Stimulated activated memory B cell treated with anti-CD40 and anti-IgM and Interleukin-4, amounts not matched to agents 10 μg/mL and 1 μg/mL and 100 μg/mL, for 72 hours (primary cell): ENCODE measurements around the gene TIFAB.
"Not testable (repeated sequence)": the region's sequence is repeated elsewhere in the genome, so short reads cannot be mapped to it uniquely, and the experiment has no call there.

ENCODE experiments used
- ATAC-seq: fragments of 150-1000 bp; cut with Tn5 transposase; 2 replicates; pipeline ENCODE4 v1.10.0; 2021
- H3K27ac Mint-ChIP-seq: one replicate; pipeline ENCODE4 v1.8.0; 2022; ENCODE audit warnings: mild to moderate bottlenecking, mixed read lengths
- H3K27me3 Mint-ChIP-seq: one replicate; pipeline ENCODE4 v1.8.0; 2022; ENCODE audit warnings: mixed read lengths
- H3K36me3 Mint-ChIP-seq: one replicate; pipeline ENCODE4 v1.8.0; 2022; ENCODE audit warnings: mixed read lengths
- H3K4me1 Mint-ChIP-seq: one replicate; pipeline ENCODE4 v1.8.0; 2022; ENCODE audit warnings: mixed read lengths
- H3K4me3 Mint-ChIP-seq: one replicate; pipeline ENCODE4 v1.8.0; 2022; ENCODE audit warnings: mild to moderate bottlenecking, moderate library complexity, mixed read lengths
- H3K9me3 Mint-ChIP-seq: one replicate; pipeline ENCODE4 v1.8.0; 2022; ENCODE audit warnings: mixed read lengths

Gene TIFAB

DNA sequence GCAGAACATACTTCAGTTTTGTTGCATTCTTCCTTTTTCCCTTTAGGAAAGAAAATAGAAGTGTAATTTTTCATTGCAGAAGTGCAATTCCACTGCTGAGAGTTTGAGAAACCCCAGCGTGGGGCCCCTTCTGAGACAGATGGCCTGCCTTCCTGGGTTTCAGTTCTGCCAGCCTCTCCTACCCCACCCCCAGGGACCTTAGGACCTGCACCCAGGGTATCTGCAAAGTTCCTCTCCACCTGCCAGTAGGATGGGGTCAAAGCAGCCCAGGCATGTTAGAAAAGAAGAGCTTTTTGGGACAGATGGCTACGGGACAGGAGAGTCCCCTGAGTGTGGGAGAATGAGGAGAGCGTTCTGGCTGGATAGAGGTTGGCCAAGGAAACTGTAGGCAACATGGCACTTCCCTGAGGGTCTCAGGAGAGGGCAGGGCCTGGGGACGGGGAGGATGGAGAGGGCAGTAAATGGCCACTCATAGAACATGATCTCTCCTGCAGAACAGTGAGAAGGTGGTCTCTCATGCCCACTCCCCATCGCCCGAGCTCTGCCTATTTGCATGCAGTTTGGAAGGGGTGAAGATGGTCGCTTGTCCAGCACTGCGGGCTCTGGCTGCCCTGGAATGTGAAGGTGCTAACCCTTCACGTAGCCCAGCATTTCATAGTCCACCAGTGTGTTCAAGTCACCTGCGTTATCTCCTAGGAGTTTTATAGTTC is at the start of gene TIFAB:
Gene TIFAB (minus strand): TSS at position 31 of the 710 bp plus-strand sequence. CDS start 2,412 bp downstream, outside the sequence.
- ATAC-seq, result no peak
- H3K9me3 Mint-ChIP-seq, result peaks cover 7% of the 10 kb centered on the region
- no peaks in the 10 kb centered on the region for H3K36me3 Mint-ChIP-seq
- H3K27me3 Mint-ChIP-seq, result peaks cover 45% of the 10 kb centered on the region
- H3K4me1 Mint-ChIP-seq, result peaks cover 28% of the 10 kb centered on the region
- no peak within 1 kb of the TSS for H3K4me3 Mint-ChIP-seq
- H3K27ac Mint-ChIP-seq, result no peak within 1 kb of the TSS

- Mint-ChIP-seq H3K27ac (no peak overlapping the region), H3K4me3 (no peak overlapping the region), H3K36me3 (no peaks in the 10 kb centered on the region), H3K9me3 (no peaks in the 10 kb centered on the region), H3K4me1 (no peaks in the 10 kb centered on the region), H3K27me3 (peaks cover 39% of the 10 kb centered on the region)
- no peak for ATAC-seq
Measured at GRCh38 chr5:135498637-135498995, 46.5 kb upstream of the TIFAB start.

DNA sequence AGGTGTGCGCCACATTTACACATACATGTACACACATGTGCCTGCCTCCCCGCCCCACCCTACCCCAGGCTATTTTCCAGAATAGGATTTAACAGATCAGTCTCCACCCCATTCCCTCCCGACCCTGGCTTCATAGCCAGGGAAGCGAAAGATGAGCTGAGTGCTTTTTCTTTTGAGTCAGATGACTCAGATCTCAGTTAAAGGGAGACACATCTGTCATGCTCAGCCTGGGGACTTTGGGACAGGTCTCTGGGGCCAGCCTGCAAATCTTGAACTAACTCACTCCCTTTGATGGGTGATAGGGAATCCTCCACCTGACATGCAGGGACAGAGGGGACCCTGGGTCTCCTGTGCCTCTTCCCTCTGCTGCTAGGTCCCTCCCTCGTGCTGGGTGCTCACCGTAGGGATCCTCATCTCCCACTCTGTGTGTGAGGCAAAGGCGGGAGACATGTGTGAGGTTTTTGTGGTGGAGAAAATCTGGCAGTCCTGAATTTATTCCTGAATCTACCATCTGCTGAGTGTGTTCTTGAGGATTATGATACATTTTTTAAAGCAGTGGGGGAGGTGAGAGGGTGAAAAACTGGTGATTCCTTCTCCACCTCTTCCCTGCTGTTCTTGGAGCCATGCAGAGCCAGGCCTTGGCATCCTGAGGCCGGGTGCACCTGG is 46.0 kb upstream of the TIFAB start:
- Mint-ChIP-seq H3K4me1 (no peaks in the 10 kb centered on the region), H3K36me3 (no peaks in the 10 kb centered on the region), H3K4me3 (no peak overlapping the region), H3K27ac (no peak overlapping the region), H3K9me3 (no peaks in the 10 kb centered on the region), H3K27me3 (peaks cover 34% of the 10 kb centered on the region)
- no peak for ATAC-seq

- not testable (repeated sequence) for H3K9me3 Mint-ChIP-seq, H3K4me1 Mint-ChIP-seq, ATAC-seq, H3K36me3 Mint-ChIP-seq, H3K27ac Mint-ChIP-seq, H3K4me3 Mint-ChIP-seq
- H3K27me3 Mint-ChIP-seq, result peaks cover 34% of the 10 kb centered on the region
Measured at GRCh38 chr5:135495531-135495930, 43.4 kb upstream of the TIFAB start.

GRCh38 chr5:135494196-135494595 is 42.0 kb upstream of the TIFAB start:
- peaks cover 40% of the 10 kb centered on the region for H3K27me3 Mint-ChIP-seq
- peaks cover 10% of the 10 kb centered on the region for H3K4me1 Mint-ChIP-seq
- no peaks in the 10 kb centered on the region for H3K9me3 Mint-ChIP-seq
- ATAC-seq, result no peak
- H3K27ac Mint-ChIP-seq, result no peak overlapping the region
- H3K4me3 Mint-ChIP-seq, result no peak overlapping the region
- no peaks in the 10 kb centered on the region for H3K36me3 Mint-ChIP-seq

DNA sequence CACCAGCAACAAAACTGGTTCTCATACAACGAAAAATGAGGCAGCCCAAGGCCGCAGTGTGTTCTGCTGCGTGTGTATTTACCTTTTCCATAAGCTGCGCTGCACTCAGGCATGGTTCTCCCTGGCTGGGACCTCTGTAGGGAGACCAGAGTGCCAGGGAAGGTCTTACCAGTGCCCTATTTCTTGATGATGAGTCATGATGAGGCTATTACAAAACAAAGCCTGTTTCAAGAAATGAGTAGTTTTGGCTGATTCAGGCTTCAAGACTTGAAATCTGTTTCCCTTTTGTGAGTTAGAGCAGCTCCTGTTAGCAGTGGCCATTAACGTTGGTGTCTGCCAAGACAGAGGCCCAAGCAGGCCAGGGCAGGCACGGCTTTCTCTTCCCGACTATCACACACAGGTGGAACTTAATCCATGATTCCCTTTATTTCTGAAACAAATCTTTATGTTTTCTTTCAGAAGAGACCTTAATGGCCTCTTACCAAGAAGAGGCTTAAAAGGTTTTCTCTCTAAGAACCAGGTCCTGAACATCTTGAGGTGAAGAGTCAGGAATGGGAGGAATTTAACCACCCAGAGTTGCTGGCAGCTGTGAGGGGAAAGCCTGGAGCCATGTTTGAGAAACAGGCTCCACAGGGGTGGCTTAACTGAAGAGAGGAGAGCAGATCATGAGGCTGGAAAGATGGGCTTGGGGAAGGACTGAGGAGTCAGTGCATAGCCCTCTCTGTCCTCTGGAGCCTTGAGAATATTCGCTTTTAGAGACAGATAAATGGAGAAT is 41.4 kb upstream of the TIFAB start:
- no peak overlapping the region for H3K27ac Mint-ChIP-seq
- H3K27me3 Mint-ChIP-seq, result peaks cover 40% of the 10 kb centered on the region
- no peaks in the 10 kb centered on the region for H3K36me3 Mint-ChIP-seq
- H3K9me3 Mint-ChIP-seq, result no peaks in the 10 kb centered on the region
- peaks cover 16% of the 10 kb centered on the region for H3K4me1 Mint-ChIP-seq
- no peak for ATAC-seq
- H3K4me3 Mint-ChIP-seq, result no peak overlapping the region

GRCh38 chr5:135492319-135492626 is 40.1 kb upstream of the TIFAB start:
- ATAC-seq, result no peak
- H3K9me3 Mint-ChIP-seq, result no peaks in the 10 kb centered on the region
- H3K4me1 Mint-ChIP-seq, result peaks cover 18% of the 10 kb centered on the region
- H3K4me3 Mint-ChIP-seq, result no peak overlapping the region
- H3K36me3 Mint-ChIP-seq, result no peaks in the 10 kb centered on the region
- H3K27ac Mint-ChIP-seq, result no peak overlapping the region
- peaks cover 47% of the 10 kb centered on the region for H3K27me3 Mint-ChIP-seq

- no peak for ATAC-seq
- H3K27me3 Mint-ChIP-seq, result peaks cover 47% of the 10 kb centered on the region
- H3K36me3 Mint-ChIP-seq, result no peaks in the 10 kb centered on the region
- peaks cover 18% of the 10 kb centered on the region for H3K4me1 Mint-ChIP-seq
- H3K27ac Mint-ChIP-seq, result no peak overlapping the region
- H3K4me3 Mint-ChIP-seq, result no peak overlapping the region
- H3K9me3 Mint-ChIP-seq, result no peaks in the 10 kb centered on the region
Measured at GRCh38 chr5:135491552-135492318, 39.6 kb upstream of the TIFAB start.

GRCh38 chr5:135491038-135491551 is 38.9 kb upstream of the TIFAB start:
- Mint-ChIP-seq H3K27me3 (peaks cover 51% of the 10 kb centered on the region), H3K27ac (no peak overlapping the region), H3K36me3 (no peaks in the 10 kb centered on the region), H3K4me3 (no peak overlapping the region), H3K4me1 (peaks cover 18% of the 10 kb centered on the region), H3K9me3 (no peaks in the 10 kb centered on the region)
- ATAC-seq, result no peak

- H3K4me3 Mint-ChIP-seq, result no peak overlapping the region
- H3K27ac Mint-ChIP-seq, result no peak overlapping the region
- H3K4me1 Mint-ChIP-seq, result peaks cover 18% of the 10 kb centered on the region
Measured at GRCh38 chr5:135490245-135491037, 38.3 kb upstream of the TIFAB start.

GRCh38 chr5:135489466-135490244 is 37.5 kb upstream of the TIFAB start:
- Mint-ChIP-seq H3K9me3 (no peaks in the 10 kb centered on the region), H3K36me3 (no peaks in the 10 kb centered on the region), H3K4me3 (peak overlapping the region; percentile 68), H3K4me1 (peaks cover 18% of the 10 kb centered on the region), H3K27me3 (peaks cover 59% of the 10 kb centered on the region), H3K27ac (no peak overlapping the region)
- no peak for ATAC-seq

More at GRCh38 chr5:135490245-135491037, 38.3 kb upstream of the TIFAB start:
- H3K27me3 Mint-ChIP-seq, result peaks cover 53% of the 10 kb centered on the region
- H3K36me3 Mint-ChIP-seq, result no peaks in the 10 kb centered on the region
- H3K9me3 Mint-ChIP-seq, result no peaks in the 10 kb centered on the region
- no peak for ATAC-seq

DNA sequence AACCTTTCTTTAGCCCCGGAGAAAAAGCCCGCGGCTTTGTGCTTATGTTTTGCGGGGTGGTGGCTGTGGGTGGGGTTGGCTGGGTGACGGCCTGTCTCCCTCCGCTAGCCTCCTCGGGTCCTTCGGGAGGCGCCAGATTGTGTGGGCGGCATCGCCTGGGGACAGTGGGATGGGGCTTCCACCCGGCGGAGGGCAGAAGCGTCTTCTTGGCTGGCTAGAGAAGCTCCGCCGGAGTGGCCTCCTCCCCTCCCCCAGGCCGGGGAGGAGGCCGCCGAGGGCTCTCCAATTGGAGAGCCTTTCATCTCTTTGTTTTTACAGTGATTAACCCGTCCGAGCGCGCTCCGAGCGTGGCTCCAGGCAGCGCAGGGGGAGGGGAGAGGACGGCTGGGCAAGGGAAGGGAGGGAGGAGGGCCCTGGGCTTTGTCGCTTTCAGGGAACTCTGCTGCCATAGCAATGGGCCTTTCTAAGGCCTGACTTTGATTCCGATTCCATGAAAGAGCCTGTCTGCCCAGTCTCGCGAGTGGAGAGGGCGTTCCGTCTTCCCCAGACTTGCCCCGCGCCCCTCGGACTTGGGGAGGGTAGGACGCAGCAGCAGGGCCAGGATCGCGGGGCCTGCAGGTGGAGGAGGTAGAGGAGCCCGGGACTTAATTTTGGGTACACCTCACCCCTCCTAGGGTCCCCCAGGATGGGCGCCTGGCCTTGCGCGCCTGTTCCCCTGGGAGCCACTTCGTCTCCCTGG is 36.7 kb upstream of the TIFAB start:
- ATAC-seq, result no peak
- H3K4me3 Mint-ChIP-seq, result no peak overlapping the region
- H3K27me3 Mint-ChIP-seq, result peaks cover 61% of the 10 kb centered on the region
- H3K27ac Mint-ChIP-seq, result no peak overlapping the region
- H3K36me3 Mint-ChIP-seq, result no peaks in the 10 kb centered on the region
- no peaks in the 10 kb centered on the region for H3K9me3 Mint-ChIP-seq
- peaks cover 18% of the 10 kb centered on the region for H3K4me1 Mint-ChIP-seq

DNA sequence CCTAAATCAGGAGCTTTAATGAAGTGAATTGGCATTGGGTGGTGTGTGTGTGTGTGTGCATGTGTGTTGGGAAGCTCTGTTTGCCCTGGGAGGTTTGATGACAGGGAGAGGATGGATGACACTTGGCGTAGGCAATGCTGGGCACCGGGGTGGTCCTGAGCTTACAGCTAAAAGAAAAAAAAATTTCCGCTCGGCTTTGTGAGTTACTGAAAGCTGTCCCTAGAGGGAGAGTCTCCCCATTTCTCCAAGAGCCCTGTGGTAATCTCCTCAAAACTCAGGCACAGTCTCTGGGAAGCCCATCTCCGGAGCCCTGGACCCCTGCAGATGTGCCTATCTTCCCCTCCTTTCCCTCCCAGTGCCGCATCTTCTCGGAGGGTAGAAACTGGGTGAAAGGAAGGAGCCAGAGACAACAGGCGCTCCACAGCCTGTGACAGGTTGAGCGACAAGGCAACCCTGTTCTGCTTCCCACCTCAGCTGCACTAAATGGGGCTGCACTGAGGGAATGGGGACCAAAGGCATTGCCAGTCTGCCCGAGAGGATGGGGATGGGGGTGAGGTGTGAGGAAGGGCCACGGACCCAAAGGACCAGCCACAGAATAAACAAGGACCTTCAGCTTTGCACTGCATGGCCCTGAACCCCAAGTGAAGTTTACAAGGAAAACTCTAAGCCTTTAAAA is 35.8 kb upstream of the TIFAB start:
- Mint-ChIP-seq H3K4me3 (no peak overlapping the region), H3K27me3 (peaks cover 61% of the 10 kb centered on the region), H3K27ac (no peak overlapping the region), H3K36me3 (no peaks in the 10 kb centered on the region), H3K4me1 (peaks cover 18% of the 10 kb centered on the region), H3K9me3 (no peaks in the 10 kb centered on the region)
- ATAC-seq, result no peak
